NOMO-1 treated with dmso at 0.1 percent for 144 hours (cell line): ENCODE data around the gene OCA2.

Source experiments
- DNase-seq: peaks from one replicate; lab custom pipeline; 2025; ENCODE audit not compliant: unreplicated experiment; lab: John Stamatoyannopoulos, UW

The OCA2 gene

GRCh38 chr15:27884726-27885125, 214.4 kb downstream of the OCA2 start:
- no peak for DNase-seq

- DNase-seq: no peak
Observed at GRCh38 chr15:27878841-27879240, 220.3 kb downstream of the OCA2 start.

GRCh38 chr15:27873828-27874227, 225.3 kb downstream of the OCA2 start:
- DNase-seq: no peak

- DNase-seq: no peak
Observed at GRCh38 chr15:27873039-27873438, 226.1 kb downstream of the OCA2 start.

GRCh38 chr15:27872355-27872754, 226.8 kb downstream of the OCA2 start:
- DNase-seq: no peak

GRCh38 chr15:27871902-27872260, 227.2 kb downstream of the OCA2 start:
- no peak for DNase-seq

GRCh38 chr15:27871078-27871901, 227.8 kb downstream of the OCA2 start:
- no peak for DNase-seq

- DNase-seq: no peak
Observed at GRCh38 chr15:27870320-27870719, 228.8 kb downstream of the OCA2 start.

- DNase-seq: no peak
Observed at GRCh38 chr15:27869697-27870281, 229.3 kb downstream of the OCA2 start.

- DNase-seq: no peak
Observed at GRCh38 chr15:27868828-27869404, 230.2 kb downstream of the OCA2 start.

GRCh38 chr15:27867861-27868260, 231.3 kb downstream of the OCA2 start:
- no peak for DNase-seq

- no peak for DNase-seq
Observed at GRCh38 chr15:27866505-27867165, 232.5 kb downstream of the OCA2 start.

- DNase-seq: no peak
Observed at GRCh38 chr15:27865926-27866325, 233.2 kb downstream of the OCA2 start.

- no peak for DNase-seq
Observed at GRCh38 chr15:27865323-27865922, 233.7 kb downstream of the OCA2 start.

- DNase-seq: no peak
Observed at GRCh38 chr15:27864719-27865118, 234.4 kb downstream of the OCA2 start.

GRCh38 chr15:27864086-27864485, 235.0 kb downstream of the OCA2 start:
- DNase-seq: no peak

- no peak for DNase-seq
Observed at GRCh38 chr15:27863000-27863399, 236.1 kb downstream of the OCA2 start.

- no peak for DNase-seq
Observed at GRCh38 chr15:27861171-27861570, 237.9 kb downstream of the OCA2 start.

- no peak for DNase-seq
Observed at GRCh38 chr15:27855137-27855536, 244.0 kb downstream of the OCA2 start.

- DNase-seq: no peak
Observed at GRCh38 chr15:27854601-27855000, 244.5 kb downstream of the OCA2 start.

GRCh38 chr15:27853624-27854455, 245.3 kb downstream of the OCA2 start:
- no peak for DNase-seq
